HS-5 (cell line): ENCODE data around the gene DDX23.
A peak's percentile ranks its signal among the peaks of the same experiment; 100 is the strongest.

Source experiments
- DNase-seq: peaks from one replicate; pipeline ENCODE4 v3.0.0-alpha.2; 2012; ENCODE audit warnings: low read depth

The DDX23 gene

DNA sequence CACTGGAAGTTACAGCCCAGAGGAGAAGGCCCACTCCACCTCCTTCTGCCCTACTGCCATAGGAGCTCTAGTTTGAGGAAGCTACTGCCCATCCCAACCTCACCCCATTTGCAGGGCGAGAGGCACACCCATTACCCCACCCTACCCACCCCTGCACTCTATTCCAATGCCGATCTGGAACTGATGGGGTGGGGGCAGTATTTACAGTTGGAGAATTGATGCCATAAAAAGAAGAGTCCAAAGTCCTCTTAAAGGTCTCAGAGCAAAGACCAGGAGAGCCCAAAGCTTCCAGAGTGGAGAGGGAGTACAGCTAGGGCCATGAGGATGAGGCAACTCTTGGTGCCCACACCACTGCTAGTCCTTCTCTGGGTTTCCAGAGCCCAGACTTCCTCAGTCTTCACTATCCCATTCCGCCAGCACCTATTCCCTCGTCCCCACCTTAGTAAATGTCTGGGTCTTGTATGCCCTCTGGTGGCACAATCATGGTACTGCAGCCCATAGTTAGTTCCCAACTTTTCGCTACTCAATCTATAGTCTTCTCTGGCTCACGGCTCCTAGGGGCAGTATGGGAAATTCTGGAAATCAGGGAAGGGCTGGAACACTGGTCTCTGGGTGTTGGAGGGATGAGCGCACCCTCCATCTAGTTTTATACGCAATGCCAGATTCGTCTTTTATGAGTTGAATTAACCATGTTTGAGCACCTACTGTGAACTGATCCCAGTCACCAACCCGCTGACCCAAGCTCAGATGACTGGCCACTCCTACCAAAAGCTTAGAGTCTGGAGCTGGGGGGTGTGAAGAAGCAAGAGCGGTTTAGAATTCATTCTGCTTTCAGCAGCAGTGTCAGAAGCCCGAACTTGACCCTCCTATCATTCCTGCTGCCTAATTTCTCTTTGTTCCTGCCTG is 56.2 kb downstream of the DDX23 start:
- DNase-seq: peak; percentile 38

DNA sequence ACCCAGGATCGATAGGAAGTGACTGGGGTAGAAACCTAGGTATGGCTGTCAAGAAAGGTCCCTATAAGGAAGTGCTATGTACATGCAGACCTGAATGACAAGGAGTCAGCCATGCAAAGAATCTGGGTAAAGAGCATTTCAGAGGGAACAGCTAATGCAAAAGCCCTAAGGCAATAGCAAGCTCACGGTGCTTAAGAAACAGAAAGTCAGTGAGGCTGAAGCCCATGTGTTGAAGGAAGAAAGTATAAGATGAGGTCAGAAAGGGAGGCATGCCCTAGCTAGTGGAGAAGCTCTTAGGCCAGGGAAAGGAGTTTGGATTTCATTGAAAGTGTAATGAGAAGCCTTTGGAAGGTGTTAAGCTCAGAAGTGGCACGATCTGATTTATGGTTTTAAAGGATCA is 57.1 kb downstream of the DDX23 start:
- no peak for DNase-seq

DNA sequence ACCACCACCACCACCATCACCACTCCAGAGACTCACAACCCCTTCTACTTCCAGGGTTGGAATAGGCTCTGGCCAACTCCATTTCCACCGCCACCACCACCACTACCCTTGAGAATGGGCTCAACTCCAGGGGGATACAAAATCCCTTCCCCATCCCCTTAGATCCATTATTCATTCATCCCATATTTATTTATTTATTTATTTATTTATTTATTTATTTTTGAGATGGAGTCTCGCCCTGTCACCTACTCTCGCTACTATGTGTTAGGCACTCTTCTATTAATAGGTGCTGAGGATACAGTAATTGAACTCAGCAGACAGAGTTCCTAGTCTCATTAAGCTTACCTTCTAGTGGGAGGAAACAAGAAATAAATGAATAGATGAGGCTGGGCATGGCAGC is 58.3 kb downstream of the DDX23 start:
- DNase-seq: no peak

DNA sequence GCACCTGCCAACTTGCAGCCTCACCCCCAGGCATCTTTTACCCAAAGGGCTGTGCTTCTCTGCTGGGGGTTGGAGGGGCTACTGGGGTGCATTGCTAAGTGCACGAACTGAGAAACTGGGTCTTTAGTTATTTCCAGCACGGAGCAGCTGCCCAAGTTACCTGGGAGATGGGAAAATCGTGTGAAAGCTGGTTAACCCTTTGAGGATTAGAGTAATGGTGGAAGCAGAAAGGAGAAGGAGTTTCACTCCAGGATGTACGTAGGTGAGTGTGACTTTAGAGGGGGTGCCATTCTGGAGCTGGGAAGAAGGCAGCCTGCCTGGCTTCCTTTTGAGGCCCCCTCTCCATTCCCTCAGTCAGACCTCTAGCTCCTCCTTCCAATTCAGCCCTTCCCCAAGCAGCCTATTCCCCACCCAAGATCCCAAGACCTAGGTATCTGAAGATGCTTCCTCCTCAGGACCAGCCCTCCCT is 62.1 kb downstream of the DDX23 start:
- DNase-seq: no peak

DNA sequence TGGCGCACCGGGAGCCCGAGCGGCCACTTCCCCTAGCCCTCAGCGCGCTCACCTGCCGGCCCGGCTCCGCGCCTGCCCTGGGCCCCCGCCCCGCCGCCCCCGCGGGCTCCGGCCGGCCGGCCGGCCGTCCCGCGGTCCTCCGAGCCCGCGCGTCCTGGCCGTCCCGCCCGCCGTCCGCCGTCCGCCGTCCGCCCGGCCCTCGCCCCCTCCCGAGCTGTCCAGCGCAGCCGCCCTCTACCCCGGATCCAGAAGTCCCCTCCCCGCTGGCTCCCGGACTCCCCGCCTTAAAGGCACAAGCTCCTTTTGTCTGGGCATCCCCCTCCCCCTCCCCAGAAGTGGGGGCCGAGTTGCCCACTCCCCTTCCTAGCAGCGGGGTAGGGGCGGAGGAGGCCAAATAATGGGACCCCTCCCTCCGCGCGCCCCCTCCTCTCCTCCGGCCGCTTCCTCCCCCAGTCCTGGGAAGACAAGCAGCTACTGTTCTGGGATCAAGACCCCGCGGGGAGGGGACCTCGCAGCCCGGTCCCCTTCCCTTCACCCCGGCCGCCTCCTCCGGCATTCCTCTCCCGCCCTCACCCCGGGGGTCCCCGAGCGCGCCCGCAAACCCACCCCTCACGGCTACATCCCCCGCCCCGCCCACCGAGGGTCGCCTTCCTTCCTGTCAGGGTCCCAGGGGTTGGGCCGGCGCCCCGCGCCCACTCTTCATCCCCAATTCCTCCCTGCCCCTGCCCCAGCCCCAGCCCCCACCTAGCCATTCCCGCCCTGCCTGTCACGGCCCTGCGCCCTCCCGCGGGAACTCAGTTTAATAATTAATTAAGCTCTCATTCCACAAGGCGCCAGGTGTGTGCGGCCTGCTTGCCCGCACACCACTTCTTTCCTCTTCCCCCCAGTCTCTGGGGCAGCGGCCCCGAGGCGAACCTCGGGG is 62.8 kb downstream of the DDX23 start, which contains the start of gene ADCY6:
Gene ADCY6, minus strand, starts transcription at position 236 of the 922 bp plus-strand sequence. CDS start 5,655 bp downstream, outside the sequence.
- DNase-seq: no peak

DNA sequence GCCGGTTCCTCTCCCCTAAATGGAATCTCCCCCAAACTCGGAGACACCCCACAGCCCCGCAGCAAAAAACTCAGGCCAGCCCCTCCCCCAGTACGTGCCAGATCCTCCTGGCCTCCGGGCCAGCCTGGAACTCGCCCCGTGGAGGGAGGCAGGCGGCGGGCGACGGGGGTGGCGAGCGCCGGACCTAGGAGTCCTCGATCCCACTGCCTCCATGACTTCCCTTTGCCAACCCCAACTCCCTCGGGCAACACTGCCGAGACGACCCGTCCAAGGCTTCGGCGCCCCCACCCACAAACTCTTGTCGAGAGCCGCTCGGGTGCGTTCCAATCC is 63.5 kb downstream of the DDX23 start:
- DNase-seq: no peak

DNA sequence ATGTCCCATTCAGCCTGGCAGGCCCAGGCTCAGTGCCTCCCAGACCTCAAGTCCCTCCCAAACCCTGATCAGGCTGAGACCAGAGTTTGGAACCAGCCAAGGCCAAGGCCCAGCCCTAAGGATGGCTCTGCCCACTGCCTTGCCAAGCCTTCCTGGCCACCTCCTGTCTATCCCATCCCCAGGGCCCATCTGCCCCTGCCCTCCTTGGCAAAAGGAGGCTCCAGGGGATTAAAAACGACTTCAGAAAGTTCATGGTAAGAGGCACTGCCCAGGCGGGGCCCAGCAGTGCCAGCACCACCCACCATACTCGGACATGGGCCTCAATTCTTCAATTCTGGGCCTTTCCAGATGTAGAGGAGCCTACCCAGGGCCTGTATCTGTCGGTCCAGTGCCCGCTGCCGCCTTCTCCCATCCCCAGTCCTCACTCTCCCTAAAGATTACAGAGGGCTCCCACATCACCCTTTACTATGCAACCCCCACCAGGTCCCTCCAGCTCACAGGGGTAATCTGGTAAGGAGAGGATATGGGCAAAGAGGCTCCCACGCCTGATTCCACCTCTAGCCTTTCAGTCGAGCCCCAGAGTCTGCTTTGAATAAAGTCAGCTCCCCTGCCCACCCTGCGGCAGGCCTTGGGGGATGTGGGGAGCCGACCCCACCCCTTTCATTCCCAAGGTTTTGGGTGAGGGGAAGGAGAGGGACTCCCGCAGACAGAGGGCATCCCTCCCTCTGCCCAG is 64.0 kb downstream of the DDX23 start:
- DNase-seq: no peak

DNA sequence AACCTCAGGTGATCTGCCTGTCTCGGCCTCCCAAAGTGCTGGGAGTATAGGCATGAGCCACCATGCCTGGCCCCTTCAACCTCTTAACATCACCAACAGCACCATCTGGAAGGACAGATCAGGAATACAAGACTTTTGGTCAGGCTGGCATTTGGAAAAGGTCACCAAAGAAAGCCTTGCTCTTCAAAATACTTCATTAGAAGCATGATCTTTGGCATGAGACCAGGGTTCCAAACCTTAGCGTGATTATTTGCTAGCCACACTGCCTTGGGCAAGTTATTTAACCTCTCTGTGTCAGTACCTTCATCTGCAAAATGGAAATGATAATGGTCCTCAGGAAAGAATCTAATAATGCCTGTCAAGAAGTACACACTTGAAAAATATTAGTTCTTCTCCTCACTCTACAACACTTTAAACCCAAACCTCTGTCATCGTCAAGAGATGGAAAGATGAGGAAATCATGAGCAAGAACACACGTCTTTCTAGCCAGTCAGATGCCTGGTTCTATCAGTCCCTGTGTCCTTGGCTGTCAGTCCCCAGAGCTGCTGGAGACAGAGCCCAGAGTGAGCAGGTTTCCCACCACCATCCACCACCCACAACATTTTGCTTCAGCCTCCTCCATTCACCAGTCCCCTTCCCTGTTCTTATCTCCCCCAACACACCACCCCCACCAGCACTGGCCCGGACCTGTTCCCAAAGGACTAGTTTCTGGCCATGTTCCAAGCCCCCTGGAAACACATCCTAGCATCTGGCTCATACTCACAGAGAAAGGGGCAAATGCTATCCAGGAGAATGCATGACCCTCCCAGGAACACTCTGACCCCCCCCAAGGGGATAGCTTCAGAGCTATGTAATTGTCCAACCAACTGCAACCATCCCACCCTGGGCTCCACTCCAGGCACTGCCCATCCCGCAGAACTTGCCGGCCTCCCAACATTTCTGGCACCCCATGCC is 65.1 kb downstream of the DDX23 start:
- DNase-seq: no peak

DNA sequence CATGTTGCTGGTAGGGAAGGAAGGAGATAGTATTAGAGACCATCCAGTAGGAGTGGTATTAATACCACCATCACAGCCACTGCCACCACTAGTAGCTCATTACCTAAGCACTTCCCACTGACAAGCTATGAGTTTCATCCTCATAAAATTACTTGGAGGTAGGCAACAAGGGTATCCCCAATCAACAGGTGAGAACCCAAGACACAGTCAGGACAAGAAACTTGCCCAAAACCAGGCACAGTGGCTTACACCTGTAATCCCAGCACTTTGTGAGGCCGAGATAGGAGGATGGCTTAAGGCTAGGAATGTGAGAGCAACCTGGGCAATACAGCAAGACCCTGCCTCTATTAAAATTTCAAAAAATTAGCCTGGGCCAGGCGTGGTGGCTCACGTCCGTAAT is 68.5 kb downstream of the DDX23 start:
- DNase-seq: no peak

DNA sequence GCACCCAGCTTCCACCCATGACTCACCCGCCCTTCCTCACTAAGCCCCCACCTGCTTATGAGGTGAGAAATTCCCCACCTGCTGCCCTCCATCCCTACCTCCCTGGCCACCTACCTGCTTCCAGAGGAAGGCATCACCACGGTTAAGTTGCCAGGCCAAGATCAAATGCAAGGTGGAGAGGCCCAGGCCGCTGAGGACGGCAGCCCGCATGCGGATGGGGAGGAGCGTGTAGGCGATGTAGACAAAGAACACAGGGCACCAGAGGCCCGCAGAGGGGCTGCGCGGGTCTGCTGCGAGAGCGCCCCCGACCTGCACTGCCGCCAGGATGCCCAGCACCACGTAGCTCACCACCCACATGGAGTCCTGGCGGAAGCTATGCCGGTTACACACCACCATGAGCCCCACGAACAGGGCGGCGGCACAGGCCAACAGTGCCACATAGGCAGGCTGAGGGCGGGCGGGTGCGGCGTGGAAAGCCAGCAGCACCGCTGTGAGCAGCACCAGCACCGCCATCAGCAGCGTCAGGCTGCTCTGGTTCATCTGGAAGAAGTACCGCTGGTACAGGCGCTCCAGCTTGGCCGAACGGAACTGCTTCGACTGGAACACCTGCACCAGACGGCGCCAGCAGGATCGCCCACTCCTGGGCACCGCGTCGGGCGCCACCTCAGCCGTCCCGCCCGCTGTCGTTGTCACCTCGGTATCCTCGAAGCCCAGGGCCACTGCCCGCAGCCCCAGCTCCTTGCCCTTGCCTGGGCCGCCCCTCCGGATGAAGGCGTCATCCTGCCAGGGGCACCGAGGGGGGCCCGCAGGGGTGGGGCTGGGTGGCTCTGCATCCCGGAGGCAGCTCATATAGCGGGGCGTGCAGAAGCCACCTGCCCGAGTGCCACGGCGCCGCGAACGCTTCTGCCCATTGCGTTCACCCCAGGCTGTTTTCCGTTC is 69.2 kb downstream of the DDX23 start:
- DNase-seq: no peak

DNA sequence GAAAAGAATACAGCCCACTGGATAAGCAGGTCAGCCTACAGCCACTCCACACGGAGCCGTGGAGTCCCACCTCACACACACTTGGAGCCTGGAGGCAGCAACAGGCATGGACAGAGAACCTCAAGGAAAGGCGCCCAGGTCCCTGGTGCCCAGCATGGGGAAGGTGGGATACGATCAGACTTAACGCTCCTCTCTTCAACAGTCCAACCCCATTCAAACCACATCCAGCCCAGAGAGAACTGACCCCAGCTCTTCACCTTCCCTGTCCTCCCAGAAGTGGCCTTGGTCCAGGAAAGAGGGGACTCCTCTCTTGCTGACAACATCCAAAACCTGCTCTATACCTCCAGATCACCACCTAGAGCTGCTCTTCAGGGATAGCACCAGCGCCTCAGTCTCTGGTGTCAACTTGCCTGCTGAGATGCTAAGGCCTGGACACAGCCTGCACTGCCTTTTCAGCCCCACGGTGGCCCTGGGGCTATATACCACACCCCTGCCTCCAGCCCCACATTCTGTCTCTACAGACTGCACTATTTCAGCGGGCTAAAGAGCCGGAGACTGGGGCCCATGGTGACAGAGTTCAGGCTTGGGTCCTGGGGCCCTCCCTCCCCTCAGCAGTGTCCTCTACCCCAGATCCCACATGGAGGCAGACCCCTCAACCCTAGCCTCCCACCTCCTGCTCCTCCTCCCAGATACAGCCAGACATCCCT is 70.1 kb downstream of the DDX23 start:
- no peak for DNase-seq

DNA sequence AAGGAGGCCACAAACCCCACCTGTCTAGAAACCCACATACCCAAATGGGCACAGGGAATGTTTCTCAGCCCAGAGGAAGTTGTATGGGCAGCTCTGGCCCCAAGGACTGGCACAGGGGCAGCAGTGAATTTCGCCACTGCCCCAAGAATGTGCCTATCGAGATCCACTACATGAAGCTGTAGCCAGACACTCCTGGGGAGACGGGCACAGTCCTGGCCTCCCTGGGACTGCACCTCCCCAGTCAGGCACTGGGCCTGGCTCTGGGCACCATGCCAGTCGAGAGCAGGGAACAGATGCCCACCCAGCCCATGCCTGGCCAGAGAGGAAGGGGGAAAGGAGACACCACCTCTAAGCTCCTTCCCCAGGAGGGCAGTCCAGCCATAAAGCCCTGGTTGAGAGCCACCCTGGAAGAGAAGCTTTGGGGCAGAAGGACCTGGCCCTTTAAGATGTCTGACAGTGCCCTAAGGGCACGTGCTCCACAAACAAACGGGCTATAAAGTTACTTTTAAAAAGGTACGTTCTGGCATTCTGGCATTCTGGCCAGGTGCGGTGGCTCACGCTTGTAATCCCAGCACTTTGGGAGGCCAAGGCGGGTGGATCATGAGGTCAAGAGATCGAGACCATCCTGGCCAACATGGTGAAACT is 71.5 kb downstream of the DDX23 start:
- DNase-seq: no peak

DNA sequence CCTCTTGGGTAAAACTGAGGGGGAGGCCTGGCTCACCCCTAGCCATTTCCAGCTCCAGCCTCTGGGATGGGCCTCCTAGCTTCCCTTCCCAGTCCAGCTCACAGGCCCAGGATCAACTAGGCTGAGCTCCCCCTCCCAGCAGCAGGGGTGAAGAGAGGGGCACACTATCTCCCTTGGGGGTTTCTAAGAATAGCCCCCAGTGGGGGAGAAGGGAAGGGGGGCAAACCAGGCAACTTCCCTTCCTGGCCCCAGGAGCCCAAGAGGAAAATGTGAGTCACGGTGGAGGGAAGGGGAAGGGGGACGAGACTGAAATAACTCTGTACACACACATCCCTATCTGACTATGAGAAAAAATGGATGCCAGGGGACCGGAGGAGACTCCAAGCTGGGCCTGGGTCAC is 72.1 kb downstream of the DDX23 start:
- no peak for DNase-seq
